ENCODE data around the gene ITPR3. TPM values are rescaled to one million over a fixed set of nuclear protein-coding genes. Genes with fewer than 3 reads are reported as not detected.

The ITPR3 gene
- total RNA-seq, result 26.9 and 42.0 TPM in 2 replicates

- peak; percentile 38 for DNase-seq
Observed at GRCh38 chr6:33620856-33621710, at the start of gene ITPR3. ITPR3 (plus strand) TSS chr6:33621322; CDS start chr6:33621603, 281 bp downstream.

- no peak for DNase-seq
Observed at GRCh38 chr6:33571637-33572316, 49.3 kb upstream of the ITPR3 start.

DNA sequence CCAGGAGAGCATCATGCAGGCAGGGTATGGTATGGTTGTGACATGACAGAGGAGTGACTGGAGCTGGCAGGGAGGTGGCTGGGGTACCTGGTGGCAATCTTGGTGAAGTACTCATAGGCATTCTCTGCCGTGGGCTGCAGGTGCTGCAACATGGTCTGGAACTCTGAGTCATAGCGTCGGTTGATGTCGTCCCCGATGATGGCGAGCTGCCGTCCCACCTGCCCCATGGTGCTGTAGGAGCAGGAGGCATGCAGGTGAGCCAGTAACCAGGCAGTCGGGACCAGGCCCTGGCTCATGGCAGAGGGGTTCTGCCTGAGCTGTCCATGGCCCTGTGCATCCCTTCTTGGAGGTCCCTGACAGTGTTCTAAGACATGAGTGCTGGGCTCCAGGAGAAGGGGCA lies 45.9 kb upstream of the ITPR3 start:
- no peak for DNase-seq

DNA sequence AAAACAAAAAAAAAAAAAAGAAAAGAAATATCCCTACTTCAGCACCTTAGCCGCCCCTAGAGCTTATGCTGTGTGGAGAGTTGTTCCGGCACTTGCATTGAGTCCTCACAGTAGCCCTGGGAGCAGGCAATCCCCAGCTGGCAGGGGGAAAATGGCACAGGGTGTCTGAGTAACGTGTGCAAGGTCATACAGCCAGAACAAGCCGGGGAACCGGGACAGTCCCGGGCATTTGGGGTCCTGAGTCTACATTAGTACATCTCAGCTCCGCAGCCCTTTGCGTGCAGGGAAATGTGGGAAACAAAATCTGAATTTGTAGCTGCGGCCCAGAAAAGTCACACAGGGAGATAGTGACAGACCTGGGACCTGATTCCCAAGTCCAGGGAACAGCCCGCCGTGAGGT lies 44.5 kb upstream of the ITPR3 start:
- no peak for DNase-seq

DNA sequence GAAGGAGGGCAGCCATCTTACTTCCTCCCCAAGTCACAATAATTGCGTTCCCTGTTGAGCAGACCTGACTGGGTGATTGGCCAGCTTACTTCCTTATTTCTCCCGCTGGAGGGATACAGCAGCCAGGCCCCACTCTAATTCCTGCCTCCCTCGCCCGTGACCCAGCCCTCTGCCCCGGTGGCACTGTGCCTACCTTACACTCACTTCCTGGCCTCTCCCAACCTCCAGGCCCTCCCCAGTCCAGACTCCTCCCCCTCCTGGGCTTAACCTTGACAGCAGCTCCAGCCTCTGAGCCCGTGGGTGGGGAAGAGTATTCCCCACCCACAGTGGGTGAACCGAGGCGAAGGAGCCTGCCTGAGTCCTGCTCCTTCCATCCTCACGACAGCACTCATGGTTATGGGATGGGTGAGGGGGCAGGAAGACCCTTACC lies 44.0 kb upstream of the ITPR3 start:
- DNase-seq, result peak; percentile 70

- DNase-seq, result no peak
Observed at GRCh38 chr6:33577718-33578117, 43.4 kb upstream of the ITPR3 start.

GRCh38 chr6:33578164-33578563 lies 43.0 kb upstream of the ITPR3 start:
- no peak for DNase-seq

GRCh38 chr6:33578588-33579011 lies 42.5 kb upstream of the ITPR3 start:
- no peak for DNase-seq

GRCh38 chr6:33579828-33580714 lies 41.1 kb upstream of the ITPR3 start, which contains the start of gene BAK1:
BAK1 (minus strand) TSS chr6:33580276; CDS start chr6:33577604, 2,672 bp downstream.
- peak; percentile 93 for DNase-seq

GRCh38 chr6:33581186-33581585 lies 39.9 kb upstream of the ITPR3 start:
- DNase-seq, result no peak

DNA sequence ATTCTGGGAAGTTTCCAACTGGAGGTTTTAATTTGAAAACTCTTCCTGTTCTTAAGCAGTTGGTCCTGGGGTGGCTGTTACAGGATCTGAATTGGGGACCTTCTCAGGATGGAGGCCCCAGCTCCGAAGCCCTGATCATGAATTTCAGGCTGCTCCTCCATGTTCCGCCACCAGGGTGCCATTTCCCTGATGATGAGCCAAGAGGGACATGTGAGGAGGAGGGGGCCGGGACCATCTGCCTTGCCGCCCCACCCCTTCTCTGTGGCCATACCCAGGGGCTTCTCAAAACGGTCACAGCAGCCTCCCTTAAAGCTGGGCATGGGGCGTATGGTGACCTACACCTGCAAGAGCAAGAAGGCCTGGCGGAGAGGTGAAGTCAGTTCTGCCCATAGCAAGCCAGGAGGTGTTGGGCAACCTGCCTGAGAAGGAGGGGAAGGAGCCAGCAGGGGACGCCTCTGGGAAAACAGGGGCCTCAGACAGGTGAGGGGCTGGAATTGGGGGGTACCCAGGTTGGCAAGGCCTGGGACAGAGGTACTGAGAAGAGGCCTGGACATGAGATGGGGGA lies 37.4 kb upstream of the ITPR3 start:
- peak; percentile 48 for DNase-seq

GRCh38 chr6:33584700-33585402 lies 36.3 kb upstream of the ITPR3 start:
- DNase-seq, result no peak

GRCh38 chr6:33585403-33586107 lies 35.6 kb upstream of the ITPR3 start:
- peak; percentile 88 for DNase-seq

GRCh38 chr6:33586108-33586640 lies 34.9 kb upstream of the ITPR3 start:
- no peak for DNase-seq

GRCh38 chr6:33587529-33587928 lies 33.6 kb upstream of the ITPR3 start:
- DNase-seq, result no peak

DNA sequence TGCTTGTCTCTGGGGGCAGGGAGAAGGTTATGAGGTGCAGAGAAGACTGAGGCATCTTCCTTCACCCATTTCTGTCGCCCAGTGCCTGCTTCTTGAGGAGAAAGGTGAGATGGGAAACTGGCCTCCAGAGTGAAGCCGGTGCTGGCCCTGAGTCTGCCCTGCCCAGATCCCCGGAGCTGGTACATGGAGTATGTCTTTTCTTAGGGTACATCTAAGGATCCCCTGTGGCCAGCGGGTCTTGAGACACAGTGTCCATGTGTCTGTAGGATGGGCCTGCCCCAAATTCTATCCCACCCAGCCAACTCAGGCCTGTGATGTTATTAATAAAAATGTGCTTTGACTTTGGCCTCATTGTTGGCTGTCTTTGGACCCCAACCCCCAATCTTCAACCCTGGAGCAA lies 32.2 kb upstream of the ITPR3 start:
- DNase-seq, result no peak

GRCh38 chr6:33589392-33589730 lies 31.8 kb upstream of the ITPR3 start:
- peak; percentile 63 for DNase-seq

- peak; percentile 89 for DNase-seq
Observed at GRCh38 chr6:33589731-33590530, 31.2 kb upstream of the ITPR3 start.

- DNase-seq, result no peak
Observed at GRCh38 chr6:33590531-33591198, 30.5 kb upstream of the ITPR3 start.
